ENCODE measurements around the gene LZTS3. TPM values are rescaled to one million over a fixed set of nuclear protein-coding genes. Genes with fewer than 3 reads are reported as not detected.

Gene LZTS3
- total and polyA plus RNA-seq, 2 of the 13 experiments (the other 11 are each of a cell fraction or from before 2014, with no cell fraction given) = 10.1 to 31.3 TPM

DNA sequence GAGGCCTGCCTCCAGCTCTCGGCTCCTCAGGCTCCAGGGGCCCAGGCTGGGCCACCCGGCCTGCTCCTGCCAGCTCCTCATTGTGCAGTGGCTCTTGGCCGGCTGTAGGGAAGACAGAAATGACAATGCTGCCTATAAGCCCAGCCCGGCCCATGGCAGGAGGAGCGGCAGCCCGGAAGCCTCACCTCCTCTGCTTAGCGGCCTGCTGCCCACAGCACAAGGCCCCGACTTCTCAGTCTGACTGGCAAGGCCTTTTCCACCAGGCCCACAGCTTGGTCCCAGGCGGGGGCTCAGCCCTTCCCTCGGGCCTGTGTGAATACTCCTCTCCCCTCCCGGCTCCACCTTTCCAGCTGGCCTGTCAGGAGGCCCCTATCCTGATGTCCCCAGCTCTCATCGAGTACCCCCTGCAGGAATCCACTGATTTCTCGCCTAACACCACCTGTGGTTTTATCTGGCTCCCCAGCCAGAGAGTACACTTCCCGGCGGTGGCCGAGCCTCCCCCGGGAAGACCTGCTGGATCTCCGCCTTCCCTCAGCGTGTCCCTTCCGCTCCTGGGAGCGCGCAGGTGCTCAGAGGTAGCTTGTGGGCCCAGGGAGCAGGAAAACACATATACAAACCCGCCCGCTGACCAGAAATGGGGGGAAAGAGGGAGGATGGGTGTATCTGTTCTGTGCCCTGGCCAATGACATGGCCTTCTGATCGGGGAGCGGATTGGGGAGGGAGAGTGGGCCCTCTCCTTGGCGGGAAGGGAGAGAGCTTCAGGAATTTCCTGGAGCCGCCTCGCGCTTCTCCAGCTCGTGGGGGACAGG is 30.2 kb upstream of the LZTS3 start (continued):
- TF ChIP-seq ZNF775 (CRISPR knock-in tag; IDR thresholded peaks at IDR 0.05; ENCODE audit: borderline replicate concordance) (0 out of 2 replicates have a peak, but pooled peaks have one; percentile 26), DNMT3B (CRISPR knock-in tag; conservative IDR thresholded peaks at IDR 0.05) (peak; percentile 85), SOX6 (IDR thresholded peaks at IDR 0.05) (no peak), SOX6 (CRISPR knock-in tag; IDR thresholded peaks at IDR 0.05) (no peak; the same call in 1 of the 2 replicates), CENPT (CRISPR knock-in tag; IDR thresholded peaks at IDR 0.05; ENCODE audit: low read depth) (0 out of 2 replicates have a peak, but pooled peaks have one; percentile 17), ZSCAN20 (CRISPR knock-in tag; IDR thresholded peaks at IDR 0.05; ENCODE audit: borderline replicate concordance) (no peak; the same call in 1 of the 2 replicates), ZNF10 (CRISPR knock-in tag; IDR thresholded peaks at IDR 0.05; ENCODE audit: borderline replicate concordance, low read depth) (no peak), ZNF558 (CRISPR knock-in tag; IDR thresholded peaks at IDR 0.05; ENCODE audit: borderline replicate concordance) (no peak), NR3C1 (CRISPR knock-in tag; IDR thresholded peaks at IDR 0.05) (peak; percentile 29; the same call in 1 of the 2 replicates)
- TF ChIP-seq, protein P1, sequence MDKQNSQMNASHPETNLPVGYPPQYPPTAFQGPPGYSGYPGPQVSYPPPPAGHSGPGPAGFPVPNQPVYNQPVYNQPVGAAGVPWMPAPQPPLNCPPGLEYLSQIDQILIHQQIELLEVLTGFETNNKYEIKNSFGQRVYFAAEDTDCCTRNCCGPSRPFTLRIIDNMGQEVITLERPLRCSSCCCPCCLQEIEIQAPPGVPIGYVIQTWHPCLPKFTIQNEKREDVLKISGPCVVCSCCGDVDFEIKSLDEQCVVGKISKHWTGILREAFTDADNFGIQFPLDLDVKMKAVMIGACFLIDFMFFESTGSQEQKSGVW (CRISPR knock-in tag; IDR thresholded peaks at IDR 0.05; ENCODE audit: borderline replicate concordance) = no peak
- TF ChIP-seq, protein P2, sequence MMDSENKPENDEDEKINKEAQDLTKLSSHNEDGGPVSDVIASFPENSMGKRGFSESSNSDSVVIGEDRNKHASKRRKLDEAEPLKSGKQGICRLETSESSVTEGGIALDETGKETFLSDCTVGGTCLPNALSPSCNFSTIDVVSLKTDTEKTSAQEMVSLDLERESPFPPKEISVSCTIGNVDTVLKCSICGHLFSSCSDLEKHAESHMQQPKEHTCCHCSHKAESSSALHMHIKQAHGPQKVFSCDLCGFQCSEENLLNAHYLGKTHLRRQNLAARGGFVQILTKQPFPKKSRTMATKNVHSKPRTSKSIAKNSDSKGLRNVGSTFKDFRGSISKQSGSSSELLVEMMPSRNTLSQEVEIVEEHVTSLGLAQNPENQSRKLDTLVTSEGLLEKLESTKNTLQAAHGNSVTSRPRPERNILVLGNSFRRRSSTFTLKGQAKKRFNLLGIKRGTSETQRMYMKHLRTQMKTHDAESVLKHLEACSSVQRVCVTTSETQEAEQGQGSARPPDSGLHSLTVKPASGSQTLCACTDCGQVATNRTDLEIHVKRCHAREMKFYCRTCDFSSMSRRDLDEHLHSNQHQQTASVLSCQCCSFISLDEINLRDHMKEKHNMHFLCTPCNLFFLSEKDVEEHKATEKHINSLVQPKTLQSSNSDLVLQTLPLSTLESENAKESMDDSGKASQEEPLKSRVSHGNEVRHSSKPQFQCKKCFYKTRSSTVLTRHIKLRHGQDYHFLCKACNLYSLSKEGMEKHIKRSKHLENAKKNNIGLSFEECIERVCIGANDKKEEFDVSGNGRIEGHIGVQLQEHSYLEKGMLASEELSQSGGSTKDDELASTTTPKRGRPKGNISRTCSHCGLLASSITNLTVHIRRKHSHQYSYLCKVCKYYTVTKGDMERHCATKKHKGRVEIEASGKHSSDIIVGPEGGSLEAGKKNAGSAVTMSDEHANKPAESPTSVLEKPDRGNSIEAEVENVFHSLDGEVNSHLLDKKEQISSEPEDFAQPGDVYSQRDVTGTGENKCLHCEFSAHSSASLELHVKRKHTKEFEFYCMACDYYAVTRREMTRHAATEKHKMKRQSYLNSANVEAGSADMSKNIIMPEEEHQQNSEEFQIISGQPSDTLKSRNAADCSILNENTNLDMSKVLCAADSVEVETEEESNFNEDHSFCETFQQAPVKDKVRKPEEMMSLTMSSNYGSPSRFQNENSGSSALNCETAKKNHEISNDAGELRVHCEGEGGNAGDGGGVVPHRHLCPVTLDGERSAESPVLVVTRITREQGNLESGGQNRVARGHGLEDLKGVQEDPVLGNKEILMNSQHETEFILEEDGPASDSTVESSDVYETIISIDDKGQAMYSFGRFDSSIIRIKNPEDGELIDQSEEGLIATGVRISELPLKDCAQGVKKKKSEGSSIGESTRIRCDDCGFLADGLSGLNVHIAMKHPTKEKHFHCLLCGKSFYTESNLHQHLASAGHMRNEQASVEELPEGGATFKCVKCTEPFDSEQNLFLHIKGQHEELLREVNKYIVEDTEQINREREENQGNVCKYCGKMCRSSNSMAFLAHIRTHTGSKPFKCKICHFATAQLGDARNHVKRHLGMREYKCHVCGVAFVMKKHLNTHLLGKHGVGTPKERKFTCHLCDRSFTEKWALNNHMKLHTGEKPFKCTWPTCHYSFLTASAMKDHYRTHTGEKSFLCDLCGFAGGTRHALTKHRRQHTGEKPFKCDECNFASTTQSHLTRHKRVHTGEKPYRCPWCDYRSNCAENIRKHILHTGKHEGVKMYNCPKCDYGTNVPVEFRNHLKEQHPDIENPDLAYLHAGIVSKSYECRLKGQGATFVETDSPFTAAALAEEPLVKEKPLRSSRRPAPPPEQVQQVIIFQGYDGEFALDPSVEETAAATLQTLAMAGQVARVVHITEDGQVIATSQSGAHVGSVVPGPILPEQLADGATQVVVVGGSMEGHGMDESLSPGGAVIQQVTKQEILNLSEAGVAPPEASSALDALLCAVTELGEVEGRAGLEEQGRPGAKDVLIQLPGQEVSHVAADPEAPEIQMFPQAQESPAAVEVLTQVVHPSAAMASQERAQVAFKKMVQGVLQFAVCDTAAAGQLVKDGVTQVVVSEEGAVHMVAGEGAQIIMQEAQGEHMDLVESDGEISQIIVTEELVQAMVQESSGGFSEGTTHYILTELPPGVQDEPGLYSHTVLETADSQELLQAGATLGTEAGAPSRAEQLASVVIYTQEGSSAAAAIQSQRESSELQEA (CRISPR knock-in tag; IDR thresholded peaks at IDR 0.05; ENCODE audit: not compliant biosample characterization) = no peak
- TF ChIP-seq, protein P3, sequence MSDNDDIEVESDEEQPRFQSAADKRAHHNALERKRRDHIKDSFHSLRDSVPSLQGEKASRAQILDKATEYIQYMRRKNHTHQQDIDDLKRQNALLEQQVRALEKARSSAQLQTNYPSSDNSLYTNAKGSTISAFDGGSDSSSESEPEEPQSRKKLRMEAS (IDR thresholded peaks at IDR 0.05) = peak; percentile 27; the same call in 1 of the 2 replicates
- TF ChIP-seq, protein P4, sequence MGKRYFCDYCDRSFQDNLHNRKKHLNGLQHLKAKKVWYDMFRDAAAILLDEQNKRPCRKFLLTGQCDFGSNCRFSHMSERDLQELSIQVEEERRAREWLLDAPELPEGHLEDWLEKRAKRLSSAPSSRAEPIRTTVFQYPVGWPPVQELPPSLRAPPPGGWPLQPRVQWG (CRISPR knock-in tag; IDR thresholded peaks at IDR 0.05; ENCODE audit: borderline replicate concordance, low read depth) = no peak
- TF ChIP-seq, protein P5, sequence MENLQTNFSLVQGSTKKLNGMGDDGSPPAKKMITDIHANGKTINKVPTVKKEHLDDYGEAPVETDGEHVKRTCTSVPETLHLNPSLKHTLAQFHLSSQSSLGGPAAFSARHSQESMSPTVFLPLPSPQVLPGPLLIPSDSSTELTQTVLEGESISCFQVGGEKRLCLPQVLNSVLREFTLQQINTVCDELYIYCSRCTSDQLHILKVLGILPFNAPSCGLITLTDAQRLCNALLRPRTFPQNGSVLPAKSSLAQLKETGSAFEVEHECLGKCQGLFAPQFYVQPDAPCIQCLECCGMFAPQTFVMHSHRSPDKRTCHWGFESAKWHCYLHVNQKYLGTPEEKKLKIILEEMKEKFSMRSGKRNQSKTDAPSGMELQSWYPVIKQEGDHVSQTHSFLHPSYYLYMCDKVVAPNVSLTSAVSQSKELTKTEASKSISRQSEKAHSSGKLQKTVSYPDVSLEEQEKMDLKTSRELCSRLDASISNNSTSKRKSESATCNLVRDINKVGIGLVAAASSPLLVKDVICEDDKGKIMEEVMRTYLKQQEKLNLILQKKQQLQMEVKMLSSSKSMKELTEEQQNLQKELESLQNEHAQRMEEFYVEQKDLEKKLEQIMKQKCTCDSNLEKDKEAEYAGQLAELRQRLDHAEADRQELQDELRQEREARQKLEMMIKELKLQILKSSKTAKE (CRISPR knock-in tag; IDR thresholded peaks at IDR 0.05; ENCODE audit: borderline replicate concordance) = 0 out of 2 replicates have a peak, but pooled peaks have one; percentile 14
